ACHN (cell line): ENCODE results near the gene SULT4A1.
"Not testable (repeated sequence)": the region's sequence is repeated elsewhere in the genome, so short reads cannot be mapped to it uniquely, and the experiment has no call there.

ENCODE experiments used
- DNase-seq: peaks from one replicate; pipeline ENCODE4 v3.0.0-alpha.2; 2015
- in situ Hi-C: cut with HindIII; loops from 2 replicates; pipeline ENCODE4 v1.10.0; 2017; ENCODE audit warnings: low sequenced_read_pairs, low pct_ligation_motif_present, low pct_unique_long_range_greater_than_20kb

The SULT4A1 gene, protein sequence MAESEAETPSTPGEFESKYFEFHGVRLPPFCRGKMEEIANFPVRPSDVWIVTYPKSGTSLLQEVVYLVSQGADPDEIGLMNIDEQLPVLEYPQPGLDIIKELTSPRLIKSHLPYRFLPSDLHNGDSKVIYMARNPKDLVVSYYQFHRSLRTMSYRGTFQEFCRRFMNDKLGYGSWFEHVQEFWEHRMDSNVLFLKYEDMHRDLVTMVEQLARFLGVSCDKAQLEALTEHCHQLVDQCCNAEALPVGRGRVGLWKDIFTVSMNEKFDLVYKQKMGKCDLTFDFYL

DNA sequence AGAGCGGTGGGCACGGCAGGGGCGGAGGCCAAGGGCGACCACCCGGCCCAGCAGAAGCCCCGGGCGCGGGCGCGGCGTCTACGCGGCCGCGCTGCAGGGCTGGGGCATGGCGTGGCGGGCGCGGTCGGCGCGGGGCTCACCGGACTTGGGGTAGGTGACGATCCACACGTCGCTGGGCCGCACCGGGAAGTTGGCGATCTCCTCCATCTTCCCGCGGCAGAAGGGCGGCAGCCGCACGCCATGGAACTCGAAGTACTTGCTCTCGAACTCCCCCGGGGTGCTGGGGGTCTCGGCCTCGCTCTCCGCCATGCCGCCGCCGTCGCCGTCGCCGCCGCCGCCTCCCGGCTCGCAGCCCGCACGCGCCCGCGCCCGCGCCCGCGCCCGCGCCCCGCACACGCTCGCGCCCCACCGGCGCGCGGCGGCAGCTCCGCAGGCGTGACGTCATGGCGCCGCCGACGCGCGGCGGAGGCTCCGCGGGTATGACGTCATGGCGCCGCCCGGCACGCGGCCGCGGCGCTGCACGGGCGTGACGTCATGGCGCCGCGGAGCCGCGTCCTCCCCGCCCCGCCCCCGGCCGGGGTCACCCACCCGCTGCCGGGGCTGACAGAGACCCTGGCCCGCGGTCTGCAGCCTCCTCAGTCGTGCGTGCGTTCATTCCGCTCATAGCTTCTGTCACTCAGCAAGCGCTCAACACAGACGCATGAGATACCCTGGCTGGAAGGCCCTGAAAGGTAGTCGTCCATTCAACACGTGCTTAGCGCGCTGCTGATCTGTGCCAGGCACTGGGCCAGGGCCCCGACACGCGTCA lies at the start of gene SULT4A1:
Gene SULT4A1, minus strand, starts transcription at position 440 of the 808 bp plus-strand sequence. Its CDS starts 131 bp downstream, at position 309.
- peak; percentile 17 for DNase-seq
- in situ Hi-C loops, result no loop called here

DNA sequence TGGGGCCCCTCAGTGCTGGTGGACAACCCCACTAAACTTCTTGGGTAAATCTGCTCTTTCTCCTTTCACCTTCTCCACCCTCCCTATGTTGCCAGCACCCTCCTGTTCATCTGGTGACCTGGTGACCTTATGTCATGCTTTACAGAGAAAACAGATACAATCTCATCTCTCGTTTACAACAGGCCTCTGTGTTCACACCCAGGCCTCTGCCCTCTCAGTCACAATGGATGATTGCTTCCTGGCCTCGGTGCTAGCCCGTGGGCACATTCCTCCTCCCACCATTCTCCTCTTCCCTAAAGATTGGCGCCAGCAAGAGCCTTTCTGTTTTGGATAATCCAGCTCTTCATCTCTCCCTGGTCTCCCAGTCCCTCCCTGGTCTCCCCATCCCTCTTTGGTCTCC lies 49.0 kb upstream of the SULT4A1 start:
- in situ Hi-C loops, result no loop called here
- DNase-seq, result no peak

DNA sequence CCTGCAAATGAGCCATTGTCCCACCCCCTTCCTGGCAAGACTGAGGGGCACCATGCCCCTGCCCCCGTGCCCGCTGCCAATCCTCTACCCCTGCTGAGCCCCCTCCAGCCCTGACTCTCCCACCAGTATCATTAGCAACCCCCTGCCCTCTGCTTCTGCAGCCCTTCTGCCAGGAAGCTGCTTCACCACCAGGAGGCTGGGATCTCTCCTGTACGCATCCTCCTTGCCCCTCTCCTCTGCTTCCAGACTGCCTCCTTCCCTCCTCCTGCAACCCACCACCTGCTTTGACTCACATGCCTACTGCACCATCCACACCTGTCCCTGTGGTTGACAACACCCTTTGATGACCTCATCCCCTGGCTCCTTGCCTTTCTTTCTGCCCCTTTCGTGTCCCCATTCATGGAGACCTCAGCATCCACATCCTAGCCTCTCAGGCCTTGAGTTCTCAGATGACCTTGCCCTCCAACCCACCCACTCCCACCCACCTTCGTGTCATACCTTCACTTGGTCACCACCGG lies 47.9 kb upstream of the SULT4A1 start:
- no peak for DNase-seq
- in situ Hi-C loops, result no loop called here

DNA sequence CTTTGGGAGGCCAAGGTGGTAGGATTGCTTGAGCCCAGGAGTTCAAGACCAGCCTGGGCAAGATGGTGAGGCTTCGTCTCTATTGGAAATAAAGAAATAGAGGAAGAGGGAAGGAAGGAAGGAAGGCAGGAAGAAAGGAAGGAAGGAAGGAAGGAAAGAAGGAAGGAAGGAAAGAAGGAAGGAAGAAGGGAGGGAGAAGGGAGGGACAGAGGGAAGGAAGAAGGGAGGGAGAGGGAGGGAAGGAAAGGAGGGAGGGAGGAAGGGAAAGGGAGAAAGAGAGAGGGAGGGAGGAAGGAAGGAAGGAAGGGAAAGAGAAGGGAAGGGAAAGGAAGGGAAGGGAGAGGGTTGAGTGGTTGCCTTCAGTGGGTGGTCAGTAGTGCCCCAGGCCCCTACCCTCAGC lies 47.4 kb upstream of the SULT4A1 start:
- in situ Hi-C loops, result no loop called here
- no peak for DNase-seq

DNA sequence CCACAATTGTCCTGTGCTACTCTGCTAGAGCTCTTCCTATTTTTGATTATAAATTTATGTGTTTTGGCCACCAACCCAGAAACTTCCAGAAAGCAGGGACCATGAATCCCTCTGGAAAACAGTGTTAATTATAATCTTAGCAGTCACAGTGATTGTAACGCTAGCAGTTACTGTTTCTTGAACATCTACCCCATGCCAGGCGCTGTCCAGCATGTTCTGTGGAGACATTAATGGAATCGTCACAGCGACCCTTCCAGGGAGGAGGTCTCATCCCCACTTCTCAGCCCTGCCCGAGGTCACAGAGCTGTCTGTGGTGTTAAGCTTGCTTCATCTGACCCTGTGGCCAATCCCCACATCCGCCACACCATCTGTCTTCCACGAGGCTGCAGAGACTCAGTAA lies 43.4 kb upstream of the SULT4A1 start:
- in situ Hi-C loops, result no loop called here
- no peak for DNase-seq

DNA sequence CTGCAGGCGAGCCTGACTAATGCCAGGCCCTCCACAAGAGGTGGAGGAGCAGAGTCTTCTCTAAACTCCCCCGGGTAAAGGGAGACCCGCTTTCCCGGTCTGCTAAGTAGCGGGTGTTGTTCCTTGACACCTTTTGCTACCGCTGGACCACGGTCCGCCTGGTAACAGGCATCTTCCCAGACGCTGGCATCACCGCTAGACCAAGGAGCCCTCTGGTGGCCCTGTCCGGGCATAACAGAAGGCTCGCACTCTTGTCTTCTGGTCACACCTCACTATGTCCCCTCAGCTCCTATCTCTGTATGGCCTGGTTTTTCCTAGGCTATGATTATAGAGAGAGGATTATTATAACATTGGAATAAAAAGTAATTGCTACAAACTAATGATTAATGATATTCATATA lies 42.1 kb upstream of the SULT4A1 start:
- DNase-seq, in situ Hi-C loops: not testable (repeated sequence)

DNA sequence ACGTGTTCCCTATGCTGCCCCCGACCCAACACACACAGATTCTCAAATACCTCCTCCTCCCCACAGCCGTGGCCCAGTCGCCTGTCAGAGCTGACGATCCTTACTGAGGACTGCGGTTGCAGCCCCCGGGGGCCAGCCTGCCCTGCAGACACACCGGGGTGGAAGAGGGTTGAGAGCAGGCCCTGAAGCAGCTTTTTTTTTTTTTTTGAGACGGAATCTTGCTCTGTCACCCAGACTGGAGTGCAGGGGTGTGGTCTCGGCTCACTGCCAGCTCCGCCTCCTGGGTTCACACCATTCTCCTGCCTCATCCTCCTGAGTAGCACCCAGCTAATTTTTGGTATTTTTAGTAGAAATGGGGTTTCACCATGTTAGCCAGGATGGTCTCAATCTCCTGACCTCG lies 40.7 kb upstream of the SULT4A1 start:
- DNase-seq, in situ Hi-C loops: not testable (repeated sequence)

DNA sequence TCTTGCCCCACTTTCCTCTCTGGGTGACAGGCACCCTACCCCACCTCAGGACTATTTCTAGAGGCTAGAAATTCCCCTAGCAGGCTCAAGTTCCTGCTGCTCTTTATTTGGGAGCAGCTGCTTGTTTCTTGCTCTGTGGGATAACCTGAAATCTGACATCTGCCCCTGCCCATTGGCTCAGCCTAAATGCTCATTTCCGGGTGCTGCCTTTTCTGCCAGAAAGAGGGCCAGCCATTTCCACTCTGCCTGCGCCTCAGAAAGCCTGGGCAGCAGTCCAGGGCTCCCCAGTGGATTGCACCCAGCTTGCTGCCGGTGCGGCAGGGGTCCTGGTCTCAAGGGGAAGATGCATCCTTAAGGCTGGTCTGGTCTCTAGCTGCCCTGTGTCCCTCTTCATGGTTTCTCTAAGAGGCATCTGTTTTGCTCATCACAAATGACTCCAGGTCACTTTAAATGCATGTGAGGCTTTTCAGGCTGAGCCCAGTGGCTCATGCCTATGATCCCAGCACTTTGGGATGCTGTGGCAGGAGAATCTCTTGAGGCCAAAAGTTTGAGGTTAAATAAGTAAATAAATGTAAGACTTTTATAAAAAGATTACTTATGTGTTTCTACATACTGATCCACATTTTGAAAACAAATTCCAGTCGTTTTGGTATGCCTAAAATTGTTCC lies 39.8 kb upstream of the SULT4A1 start:
- in situ Hi-C loops, result no loop called here
- DNase-seq, result no peak

DNA sequence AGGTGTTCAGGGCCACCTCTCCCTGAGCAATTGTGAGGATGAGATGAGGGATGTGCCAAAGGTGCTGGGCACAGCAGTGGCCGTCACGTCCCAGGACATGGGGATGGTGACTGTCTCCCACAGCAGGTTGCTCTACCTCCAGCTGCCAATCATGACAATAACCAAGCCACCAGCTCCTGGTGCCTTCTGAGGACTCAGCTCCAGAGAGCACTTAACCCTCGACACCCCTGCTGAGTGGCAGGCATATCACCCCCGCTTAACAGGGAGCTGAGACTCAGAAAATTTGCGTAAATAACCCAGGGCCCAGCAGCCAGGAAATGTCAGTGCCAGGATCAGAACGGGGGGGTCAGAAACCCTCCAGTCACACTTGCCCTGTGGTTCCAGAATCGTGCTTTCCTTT lies 37.9 kb upstream of the SULT4A1 start:
- DNase-seq, result no peak
- in situ Hi-C loops, result no loop called here

DNA sequence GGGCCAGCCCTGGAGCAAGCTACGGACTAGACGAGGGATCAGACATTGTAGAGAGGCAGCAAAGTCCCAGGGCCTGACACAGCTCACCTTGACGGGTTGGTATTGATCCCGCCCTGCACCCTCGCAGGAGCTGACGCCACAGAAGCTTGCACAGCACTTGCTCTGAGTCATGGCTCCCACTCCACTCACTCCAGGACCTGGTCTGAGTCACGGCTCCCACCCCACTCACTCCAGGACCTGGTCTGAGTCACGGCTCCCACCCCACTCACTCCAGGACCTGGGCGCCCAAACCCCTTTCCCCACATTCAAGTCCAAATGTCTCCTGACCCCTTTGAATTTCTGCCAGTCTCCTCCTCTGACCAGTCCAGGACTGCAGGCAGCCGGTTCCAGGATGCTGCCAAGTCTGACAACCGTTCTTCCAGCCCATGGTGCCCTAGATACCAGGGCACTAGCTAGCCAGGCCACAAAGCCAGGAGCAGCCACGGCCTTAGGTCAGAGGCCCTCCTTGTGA lies 35.5 kb upstream of the SULT4A1 start:
- in situ Hi-C loops, result no loop called here

DNA sequence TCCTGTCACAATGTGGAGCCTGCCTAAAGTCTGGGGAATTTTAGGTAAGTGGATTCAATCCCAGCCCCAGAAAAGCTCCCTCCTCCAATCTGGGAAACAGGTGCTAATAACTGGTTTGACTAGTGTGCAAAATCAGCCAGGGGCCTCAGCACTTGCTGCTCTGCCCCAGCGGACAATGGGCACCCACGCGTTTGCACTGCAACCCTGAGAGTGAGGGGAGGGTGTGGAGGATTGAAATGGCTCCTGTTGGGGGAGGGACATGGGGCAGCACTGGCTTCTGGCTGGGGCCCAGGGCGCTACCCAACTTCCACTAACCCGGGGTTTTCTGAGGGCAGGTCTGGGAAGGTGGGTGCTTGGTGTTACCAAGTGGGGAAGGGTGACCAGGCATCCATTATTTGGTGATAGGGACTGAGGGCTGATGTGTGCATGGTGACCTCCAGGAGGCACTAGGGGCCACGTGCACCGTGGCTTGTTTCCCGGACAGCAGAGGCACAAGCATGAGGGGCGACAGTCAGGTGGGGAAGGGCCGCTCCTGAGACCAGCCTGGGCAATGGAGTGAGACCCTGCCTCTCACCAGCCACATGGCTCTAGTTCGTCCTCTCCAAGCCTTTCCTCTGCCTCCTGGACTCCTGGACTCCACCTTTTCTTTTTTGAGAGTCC lies 33.8 kb upstream of the SULT4A1 start:
- no peak for DNase-seq
- in situ Hi-C loops, result no loop called here

More for the DNA sequence above, 35.5 kb upstream of the SULT4A1 start:
- peak; percentile 8 for DNase-seq

DNA sequence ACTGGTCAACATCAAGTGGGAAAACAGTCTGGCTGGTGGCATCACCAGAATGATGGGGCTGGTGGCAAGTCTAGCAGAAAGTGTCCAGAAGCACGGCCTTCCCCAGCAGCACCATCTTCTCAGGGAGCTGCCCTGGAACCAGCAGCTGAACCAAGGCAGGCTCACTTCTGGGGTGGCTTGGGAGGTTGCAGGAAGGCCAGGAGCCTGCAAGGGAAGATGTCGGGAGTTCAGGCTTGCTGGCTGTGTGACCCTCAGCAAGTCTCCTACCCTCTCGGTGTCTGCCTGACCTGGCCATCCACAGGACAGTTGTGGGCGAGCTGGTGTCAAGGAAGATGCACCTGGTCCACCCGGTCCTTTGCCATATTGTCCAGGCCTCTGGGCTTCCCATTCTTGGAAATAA lies 31.8 kb upstream of the SULT4A1 start:
- DNase-seq, result no peak
- in situ Hi-C loops, result no loop called here

DNA sequence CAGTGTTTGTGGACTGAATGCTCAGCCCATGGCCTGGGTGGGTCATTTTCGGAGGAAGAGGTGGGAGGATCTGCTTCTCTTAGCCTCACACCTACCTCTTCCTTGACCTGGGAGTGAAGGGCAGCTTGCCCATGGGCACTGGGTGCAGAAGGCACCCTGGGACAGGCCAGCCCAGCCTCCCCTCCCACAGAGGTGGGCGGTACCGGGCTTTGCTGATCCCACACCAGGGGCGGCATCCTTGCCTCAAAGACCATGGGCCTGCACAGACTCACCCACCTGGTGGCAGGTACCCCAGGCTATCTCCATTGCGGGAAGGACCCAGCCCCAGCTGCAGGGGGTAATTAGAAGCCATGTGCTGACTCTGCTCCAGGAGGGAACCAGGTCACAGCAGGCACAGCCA lies 31.0 kb upstream of the SULT4A1 start:
- no peak for DNase-seq
- in situ Hi-C loops, result no loop called here

DNA sequence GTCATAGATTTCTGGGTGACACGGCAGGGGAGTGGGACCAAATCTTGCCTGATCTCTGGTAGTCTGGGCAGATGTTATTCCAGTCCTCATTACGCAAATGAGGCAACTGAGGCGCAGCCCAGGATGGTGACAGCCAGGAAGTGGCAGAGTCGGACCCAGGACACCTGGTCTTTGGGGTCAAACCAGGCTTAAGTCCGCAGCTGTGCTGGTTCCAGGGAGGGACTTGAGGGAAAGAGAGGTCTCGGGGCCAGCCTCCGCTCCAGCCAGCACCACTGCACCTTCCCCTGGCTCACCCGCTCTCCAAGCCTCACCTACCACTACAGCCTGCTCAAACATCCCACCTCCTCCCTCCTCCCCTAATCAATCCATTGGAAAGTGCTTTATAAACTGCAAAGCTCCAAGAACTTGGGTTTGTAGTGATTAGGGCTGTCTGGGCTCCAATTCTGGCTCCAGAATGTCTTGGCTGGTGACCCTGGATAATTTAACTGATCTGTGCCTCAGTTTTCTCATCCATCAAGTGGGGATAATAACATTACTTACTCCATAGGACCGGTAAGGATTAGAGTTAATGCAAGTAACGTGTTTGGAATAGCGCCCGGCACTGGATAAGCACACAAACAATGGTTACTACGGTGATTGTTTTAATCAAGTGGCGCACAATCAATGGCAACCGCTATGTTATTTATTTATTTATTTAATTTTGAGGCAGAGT lies 30.0 kb upstream of the SULT4A1 start:
- in situ Hi-C loops, result no loop called here
- DNase-seq, result no peak

DNA sequence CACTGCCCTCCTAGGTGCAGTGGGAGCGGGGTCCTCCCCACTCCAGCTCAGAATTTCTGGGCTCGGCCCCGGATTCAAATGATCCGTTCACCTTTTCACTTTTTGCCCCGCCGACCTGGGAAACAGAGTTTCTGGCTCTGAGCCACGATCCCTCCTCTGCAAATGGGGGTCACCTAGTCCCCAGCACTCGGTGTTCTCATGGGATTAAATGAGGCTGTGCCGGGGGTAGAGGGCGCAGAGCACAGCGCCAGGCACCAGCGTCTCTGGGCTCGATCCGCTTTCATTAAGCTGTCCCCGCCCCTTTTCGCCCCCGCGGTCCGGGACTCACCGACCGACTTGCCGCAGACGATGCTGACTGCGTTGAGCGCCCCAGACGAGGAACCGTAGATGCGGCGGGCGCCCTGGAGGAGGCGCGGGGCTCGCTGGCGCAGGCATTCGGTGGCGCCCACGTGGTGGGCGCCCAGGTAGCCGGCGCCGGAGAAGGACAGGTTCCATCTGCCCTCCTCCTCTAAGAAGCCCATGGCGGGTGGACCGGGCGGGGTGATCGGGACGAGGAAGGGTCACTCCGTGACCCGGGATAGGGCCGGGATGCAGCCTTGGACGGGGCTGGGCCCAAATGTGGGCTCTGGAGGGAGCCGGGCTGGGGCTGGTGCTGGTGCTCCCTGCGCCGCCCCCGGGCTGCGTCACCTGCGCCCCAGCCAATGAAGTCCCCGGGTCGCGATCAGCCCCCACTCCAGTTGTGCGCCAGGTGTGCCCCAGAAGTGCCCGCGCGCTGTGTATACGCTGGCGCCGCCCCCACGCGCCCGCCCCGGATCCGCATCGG lies 29.3 kb upstream of the SULT4A1 start, which contains the start of gene PNPLA5:
Gene PNPLA5, minus strand, starts transcription at position 654 of the 823 bp plus-strand sequence. Its CDS starts 133 bp downstream, at position 521.
- in situ Hi-C loops, result no loop called here
- no peak for DNase-seq

DNA sequence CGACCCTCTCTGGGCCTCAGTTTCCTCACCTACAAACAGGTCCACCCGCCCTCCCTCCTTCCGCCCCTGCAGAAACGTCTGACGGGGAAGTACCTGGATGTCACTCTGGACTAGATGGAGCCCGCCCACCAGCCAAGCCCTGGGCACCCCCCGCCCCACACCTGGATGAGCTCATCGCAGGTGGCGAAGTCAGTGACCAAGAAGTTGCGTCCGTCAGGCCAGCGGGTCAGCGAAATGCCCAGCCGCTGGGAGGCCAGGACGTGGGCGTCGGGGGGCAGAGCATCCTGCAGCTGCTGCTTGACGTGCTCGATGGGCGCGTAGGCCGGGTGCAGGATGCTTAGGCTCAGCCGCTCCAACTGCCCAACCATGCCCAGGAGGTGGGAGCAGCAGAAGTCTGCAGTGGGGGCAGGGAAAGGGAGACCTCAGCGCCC lies 28.6 kb upstream of the SULT4A1 start:
- no peak for DNase-seq

DNA sequence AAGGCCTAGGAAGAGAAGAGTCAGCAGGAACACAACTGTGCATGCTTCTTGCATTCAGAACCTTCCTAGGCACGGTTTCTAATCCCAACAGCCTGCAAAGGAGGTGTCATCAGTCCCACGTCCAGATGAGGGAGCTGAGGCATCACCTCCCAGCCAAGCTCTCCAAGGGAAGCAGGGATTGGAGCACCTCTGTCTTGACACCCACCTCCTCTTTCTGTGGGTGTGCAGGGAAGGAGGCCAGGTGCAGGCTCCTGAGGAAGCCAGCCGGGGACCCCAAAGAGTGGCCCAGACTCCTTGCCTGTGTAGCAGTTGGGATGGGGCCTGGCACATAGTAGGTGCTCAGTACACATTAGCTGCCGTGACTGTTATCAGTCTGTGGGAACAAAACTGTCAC lies 27.5 kb upstream of the SULT4A1 start:
- DNase-seq, result peak; percentile 26
- in situ Hi-C loops, result no loop called here

More for the DNA sequence above, 28.6 kb upstream of the SULT4A1 start:
- in situ Hi-C loops, result no loop called here
